HFF-Myc (cell line): Measurements from ENCODE around the gene UHRF1.

Experiments used
- DNase-seq: peaks from one replicate; pipeline ENCODE4 v3.0.0-alpha.2; 2011; ENCODE audit warnings: low read depth; ENCODE audit errors: extremely low read depth
- H3K4me3 ChIP-seq: replicated peaks from 2 replicates; pipeline ENCODE4 v1.5.1; 2011; ENCODE audit warnings: low read depth, mild to moderate bottlenecking, control low read depth, low read length
- CTCF ChIP-seq: IDR thresholded peaks from 2 replicates; pipeline ENCODE4 v1.5.1; 2012; ENCODE audit warnings: mild to moderate bottlenecking, low read depth, low read length, control low read depth; ENCODE audit errors: missing control alignments

Gene UHRF1

GRCh38 chr19:4962085-4962619 is 52.9 kb downstream of the UHRF1 start:
- no peak for TF ChIP-seq CTCF
- no peak for DNase-seq
- no peak overlapping the region for H3K4me3 ChIP-seq

GRCh38 chr19:4965061-4965460 is 55.8 kb downstream of the UHRF1 start:
- DNase-seq, result no peak
- TF ChIP-seq CTCF, result no peak

GRCh38 chr19:4966591-4966990 is 57.3 kb downstream of the UHRF1 start:
- no peak for DNase-seq
- no peak overlapping the region for H3K4me3 ChIP-seq
- no peak for TF ChIP-seq CTCF

More at GRCh38 chr19:4965061-4965460, 55.8 kb downstream of the UHRF1 start:
- no peak overlapping the region for H3K4me3 ChIP-seq

DNA sequence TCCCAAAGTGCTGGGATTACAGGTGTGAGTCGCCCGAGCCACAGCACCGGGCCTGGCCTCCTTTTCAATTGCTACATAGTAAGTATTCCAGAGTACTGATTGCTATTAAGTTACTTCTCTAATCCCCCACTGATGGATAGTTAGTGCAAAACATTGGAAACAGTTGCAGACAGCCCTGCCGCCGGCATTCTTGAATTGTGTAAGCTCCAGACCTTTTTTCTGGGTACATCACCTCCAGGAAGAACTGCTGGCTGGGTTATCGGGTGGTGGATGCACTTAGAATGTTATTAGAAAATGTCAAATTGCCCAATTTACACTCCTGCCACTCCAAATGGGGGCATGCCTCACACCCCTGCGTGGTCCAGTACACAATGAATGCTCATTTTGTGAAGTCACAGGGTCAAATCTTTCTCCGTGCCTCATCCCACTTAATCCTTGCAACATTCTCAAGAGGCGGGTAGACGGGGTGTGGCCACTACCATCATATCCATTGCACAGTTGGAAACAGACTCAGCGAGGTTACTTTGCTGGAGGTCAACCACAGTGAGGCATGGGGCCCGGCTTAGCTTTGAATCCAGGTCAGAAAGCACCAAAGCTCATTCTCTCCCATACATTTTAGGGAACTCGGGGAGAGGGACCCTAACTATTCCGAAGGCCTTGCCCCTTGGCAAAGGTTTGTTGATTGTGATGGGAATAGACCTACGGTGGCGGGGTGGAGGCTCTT is 58.6 kb downstream of the UHRF1 start:
- H3K4me3 ChIP-seq, result peak overlapping the region; percentile 27
- no peak for DNase-seq
- TF ChIP-seq CTCF, result no peak

DNA sequence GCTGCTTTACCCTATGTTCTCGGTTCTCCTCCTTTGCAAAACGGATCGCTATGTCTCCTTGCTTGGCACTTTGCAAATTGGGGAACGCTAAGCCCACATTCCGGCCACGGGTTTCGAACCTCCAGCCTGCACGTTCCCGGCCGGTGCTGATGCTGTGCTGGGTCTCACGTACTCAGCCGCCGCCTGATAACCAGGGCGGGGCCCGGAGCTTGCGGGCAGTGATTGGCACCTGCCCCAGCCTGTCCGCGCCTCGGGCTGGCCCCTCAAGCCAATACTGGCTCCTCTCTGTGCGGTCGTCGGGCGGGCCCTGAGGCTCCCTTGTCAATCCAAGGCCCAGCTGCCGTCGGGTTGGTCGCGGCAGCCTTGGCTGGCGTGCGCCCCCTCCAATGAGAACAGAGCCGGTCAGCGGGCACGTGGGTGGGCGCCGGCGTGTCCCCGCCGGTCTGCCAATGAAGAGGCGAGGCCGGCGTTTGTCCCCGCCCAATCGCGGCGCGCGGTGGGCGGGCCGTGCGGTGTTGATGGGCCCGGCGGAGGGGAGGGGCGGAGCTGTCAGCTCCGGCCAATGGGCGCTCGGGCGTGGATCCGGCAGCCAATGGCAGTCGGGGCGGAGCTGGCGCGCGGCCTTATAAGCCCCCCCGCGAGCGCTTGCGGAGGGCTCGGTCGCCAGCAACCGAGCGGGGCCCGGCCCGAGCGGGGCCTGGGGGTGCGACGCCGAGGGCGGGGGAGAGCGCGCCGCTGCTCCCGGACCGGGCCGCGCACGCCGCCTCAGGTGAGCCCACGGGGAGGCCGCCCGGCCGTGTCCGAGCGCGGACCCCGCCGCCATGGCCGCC is 59.4 kb downstream of the UHRF1 start, which contains the start of gene KDM4B:
KDM4B (plus strand) TSS at position 652 of the 830 bp plus-strand sequence. CDS start 63,778 bp downstream, outside the sequence.
- DNase-seq, result peak; percentile 93
- TF ChIP-seq CTCF, result no peak
- H3K4me3 ChIP-seq, result peak within 1 kb of the TSS; percentile 79

GRCh38 chr19:4969292-4969771 is 60.0 kb downstream of the UHRF1 start:
- peak overlapping the region; percentile 79 for H3K4me3 ChIP-seq
- no peak for DNase-seq

More at GRCh38 chr19:4969292-4969771, 60.0 kb downstream of the UHRF1 start:
- no peak for TF ChIP-seq CTCF
